ENCODE measurements around the gene FDX2. TPM values are rescaled to one million over a fixed set of nuclear protein-coding genes. Genes with fewer than 3 reads are reported as not detected.
A peak's percentile ranks its signal among the peaks of the same experiment; 100 is the strongest.

The FDX2 gene
- total RNA-seq, 1 experiment from 2014 or later: 18.9 TPM

DNA sequence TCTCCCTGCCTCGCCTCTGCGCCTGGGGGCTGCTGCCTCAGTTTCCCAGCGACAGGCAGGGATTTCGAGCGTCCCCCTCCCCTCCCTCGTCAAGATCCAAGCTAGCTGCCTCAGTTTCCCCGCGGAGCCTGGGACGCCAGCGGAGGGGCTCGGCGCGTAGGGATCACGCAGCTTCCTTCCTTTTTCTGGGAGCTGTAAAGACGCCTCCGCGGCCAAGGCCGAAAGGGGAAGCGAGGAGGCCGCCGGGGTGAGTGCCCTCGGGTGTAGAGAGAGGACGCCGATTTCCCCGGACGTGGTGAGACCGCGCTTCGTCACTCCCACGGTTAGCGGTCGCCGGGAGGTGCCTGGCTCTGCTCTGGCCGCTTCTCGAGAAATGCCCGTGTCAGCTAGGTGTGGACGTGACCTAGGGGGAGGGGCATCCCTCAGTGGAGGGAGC is 45.6 kb downstream of the FDX2 start:
- peaks cover 60% of the 10 kb centered on the region for H3K36me3 Mint-ChIP-seq (ENCODE audit: insufficient read depth, unreplicated experiment)
- CTCF ChIA-PET: interaction anchor here (0.6 to 3.7 kb wide), 9 partner anchors 10 to 585 kb away, joined by 3 to 40 read pairs (median 5); partner anchors contain the start of gene ICAM5
- no peaks in the 10 kb centered on the region for H3K9me3 Mint-ChIP-seq (ENCODE audit: low read depth, unreplicated experiment)
- H3K27ac Mint-ChIP-seq (ENCODE audit: unreplicated experiment): peak overlapping the region; percentile 42
- no peaks in the 10 kb centered on the region for H3K27me3 Mint-ChIP-seq (ENCODE audit: unreplicated experiment)
- TF ChIP-seq, protein P1, sequence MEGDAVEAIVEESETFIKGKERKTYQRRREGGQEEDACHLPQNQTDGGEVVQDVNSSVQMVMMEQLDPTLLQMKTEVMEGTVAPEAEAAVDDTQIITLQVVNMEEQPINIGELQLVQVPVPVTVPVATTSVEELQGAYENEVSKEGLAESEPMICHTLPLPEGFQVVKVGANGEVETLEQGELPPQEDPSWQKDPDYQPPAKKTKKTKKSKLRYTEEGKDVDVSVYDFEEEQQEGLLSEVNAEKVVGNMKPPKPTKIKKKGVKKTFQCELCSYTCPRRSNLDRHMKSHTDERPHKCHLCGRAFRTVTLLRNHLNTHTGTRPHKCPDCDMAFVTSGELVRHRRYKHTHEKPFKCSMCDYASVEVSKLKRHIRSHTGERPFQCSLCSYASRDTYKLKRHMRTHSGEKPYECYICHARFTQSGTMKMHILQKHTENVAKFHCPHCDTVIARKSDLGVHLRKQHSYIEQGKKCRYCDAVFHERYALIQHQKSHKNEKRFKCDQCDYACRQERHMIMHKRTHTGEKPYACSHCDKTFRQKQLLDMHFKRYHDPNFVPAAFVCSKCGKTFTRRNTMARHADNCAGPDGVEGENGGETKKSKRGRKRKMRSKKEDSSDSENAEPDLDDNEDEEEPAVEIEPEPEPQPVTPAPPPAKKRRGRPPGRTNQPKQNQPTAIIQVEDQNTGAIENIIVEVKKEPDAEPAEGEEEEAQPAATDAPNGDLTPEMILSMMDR (IDR thresholded peaks at IDR 0.05; ENCODE audit: unreplicated experiment): no peak
- peaks cover 23% of the 10 kb centered on the region for H3K4me1 Mint-ChIP-seq (ENCODE audit: low read depth, unreplicated experiment)
- no TSS peak for BruUV-seq (replicated peaks)
- H3K4me3 Mint-ChIP-seq (ENCODE audit: low read depth, unreplicated experiment): peak overlapping the region; percentile 71
- no peak for DNase-seq
- intact Hi-C loops (cut with micrococcal nuclease; ENCODE audit: unreplicated experiment): no loop called here

DNA sequence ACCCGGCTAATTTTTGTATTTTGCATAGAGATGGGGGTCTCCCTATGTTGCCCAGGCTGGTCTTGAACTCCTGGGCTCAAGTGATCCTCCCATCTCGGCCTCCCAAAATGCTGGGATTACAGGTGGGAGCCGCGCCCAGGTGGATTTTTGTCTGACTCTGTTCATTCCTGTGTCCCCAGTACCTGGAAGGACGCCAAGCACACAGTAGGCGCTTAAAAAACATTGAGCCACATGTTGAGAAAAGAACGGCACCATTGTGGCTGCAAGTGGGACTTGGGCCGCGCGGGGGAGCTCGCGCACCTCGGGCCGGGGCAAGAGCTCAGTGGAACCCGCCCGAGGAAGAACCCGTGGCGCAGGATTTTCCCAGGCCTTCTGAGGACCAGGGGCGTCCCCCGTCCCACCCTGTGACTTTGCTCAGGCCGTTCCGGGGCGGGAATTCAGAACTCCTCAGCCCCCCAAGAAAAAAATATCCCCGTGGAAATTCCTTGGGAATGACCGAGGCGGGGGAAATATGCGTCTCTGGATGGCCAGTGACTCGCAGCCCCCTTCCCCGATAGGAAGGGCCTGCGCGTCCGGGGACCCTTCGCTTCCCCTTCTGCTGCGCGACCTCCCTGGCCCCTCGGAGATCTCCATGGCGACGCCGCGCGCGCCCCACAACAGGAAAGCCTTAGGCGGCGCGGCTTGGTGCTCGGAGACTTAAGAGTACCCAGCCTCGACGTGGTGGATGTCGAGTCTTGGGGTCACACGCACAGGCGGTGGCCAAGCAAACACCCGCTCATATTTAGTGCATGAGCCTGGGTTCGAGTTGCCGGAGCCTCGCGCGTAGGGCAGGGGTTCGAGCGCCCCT is 46.3 kb downstream of the FDX2 start:
- peak; percentile 90 for DNase-seq
- TF ChIP-seq, protein P1 (IDR thresholded peaks at IDR 0.05; ENCODE audit: unreplicated experiment): peak; percentile 62

DNA sequence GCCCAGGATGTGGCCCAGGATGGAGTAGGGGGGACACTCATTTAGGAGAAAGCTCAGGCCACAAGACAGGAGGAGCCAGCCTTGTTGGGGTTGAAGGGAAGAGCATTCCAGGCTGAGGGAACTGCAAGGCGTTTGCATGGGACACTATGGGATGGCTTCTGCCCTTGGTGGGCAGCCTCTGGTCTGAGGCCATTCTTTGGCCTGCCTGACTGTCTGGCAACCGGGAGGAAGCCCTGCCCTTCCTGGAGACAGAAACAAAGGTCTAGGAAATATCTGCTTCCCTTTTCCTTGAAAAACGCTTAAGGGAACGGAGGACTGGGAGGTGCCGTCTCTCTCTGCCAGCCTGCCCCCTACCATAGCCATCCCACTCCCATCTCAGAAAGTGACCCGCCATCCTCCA is 47.7 kb downstream of the FDX2 start:
- Mint-ChIP-seq H3K27me3 (ENCODE audit: unreplicated experiment) (no peaks in the 10 kb centered on the region), H3K4me1 (ENCODE audit: low read depth, unreplicated experiment) (peaks cover 8% of the 10 kb centered on the region), H3K27ac (ENCODE audit: unreplicated experiment) (no peak overlapping the region), H3K36me3 (ENCODE audit: insufficient read depth, unreplicated experiment) (peaks cover 39% of the 10 kb centered on the region), H3K4me3 (ENCODE audit: low read depth, unreplicated experiment) (no peak overlapping the region), H3K9me3 (ENCODE audit: low read depth, unreplicated experiment) (no peaks in the 10 kb centered on the region)
- TF ChIP-seq, protein P1 (IDR thresholded peaks at IDR 0.05; ENCODE audit: unreplicated experiment): no peak
- CTCF ChIA-PET: interaction anchor here (1.1 to 1.3 kb wide), 2 partner anchors 120 to 123 kb away, joined by 3 read pairs; no protein-coding TSS in a partner anchor
- BruUV-seq (replicated peaks): no TSS peak
- no peak for DNase-seq
- intact Hi-C loops (cut with micrococcal nuclease; ENCODE audit: unreplicated experiment): no loop called here

More for the DNA sequence above, 46.3 kb downstream of the FDX2 start:
- no peaks in the 10 kb centered on the region for H3K9me3 Mint-ChIP-seq (ENCODE audit: low read depth, unreplicated experiment)
- peak overlapping the region; percentile 42 for H3K27ac Mint-ChIP-seq (ENCODE audit: unreplicated experiment)
- peak overlapping the region; percentile 71 for H3K4me3 Mint-ChIP-seq (ENCODE audit: low read depth, unreplicated experiment)
- CTCF ChIA-PET: interaction anchor here (0.6 to 3.7 kb wide), 8 partner anchors 10 to 149 kb away, joined by 3 to 40 read pairs (median 5); partner anchors contain the start of genes ICAM5 and TYK2
- peaks cover 53% of the 10 kb centered on the region for H3K36me3 Mint-ChIP-seq (ENCODE audit: insufficient read depth, unreplicated experiment)
- BruUV-seq (replicated peaks): no TSS peak
- peaks cover 18% of the 10 kb centered on the region for H3K4me1 Mint-ChIP-seq (ENCODE audit: low read depth, unreplicated experiment)
- intact Hi-C loops (cut with micrococcal nuclease; ENCODE audit: unreplicated experiment): loop anchor here (1.0 kb wide), 1 partner anchor 119 kb away; no protein-coding TSS in a partner anchor
- H3K27me3 Mint-ChIP-seq (ENCODE audit: unreplicated experiment): no peaks in the 10 kb centered on the region

DNA sequence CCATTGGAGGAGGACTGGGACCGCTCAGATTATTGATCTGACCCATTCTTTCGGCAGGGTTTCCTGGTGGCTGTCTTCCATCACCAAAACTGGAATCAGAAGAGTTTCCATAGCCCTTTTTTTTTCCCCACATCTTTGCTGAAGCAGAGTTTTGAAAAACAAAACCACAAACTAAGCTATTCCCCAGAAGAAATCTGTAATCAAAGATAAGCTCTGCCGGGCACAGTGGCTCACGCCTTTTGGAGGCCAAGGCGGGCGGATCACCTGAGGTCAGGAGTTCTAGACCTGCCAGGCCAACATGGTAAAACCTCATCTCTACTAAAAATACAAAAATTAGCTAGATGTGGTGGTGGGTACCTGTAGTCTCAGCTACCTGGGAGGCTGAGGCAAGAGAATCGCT is 49.1 kb downstream of the FDX2 start:
- TF ChIP-seq, protein P1 (IDR thresholded peaks at IDR 0.05; ENCODE audit: unreplicated experiment): no peak
- CTCF ChIA-PET: interaction anchor here (1.1 kb wide), 1 partner anchor 122 kb away, joined by 3 read pairs; no protein-coding TSS in a partner anchor
- Mint-ChIP-seq H3K36me3 (ENCODE audit: insufficient read depth, unreplicated experiment) (peaks cover 29% of the 10 kb centered on the region), H3K4me3 (ENCODE audit: low read depth, unreplicated experiment) (no peak overlapping the region), H3K27ac (ENCODE audit: unreplicated experiment) (peak overlapping the region; percentile 33), H3K9me3 (ENCODE audit: low read depth, unreplicated experiment) (no peaks in the 10 kb centered on the region), H3K4me1 (ENCODE audit: low read depth, unreplicated experiment) (peaks cover 8% of the 10 kb centered on the region), H3K27me3 (ENCODE audit: unreplicated experiment) (no peaks in the 10 kb centered on the region)
- intact Hi-C loops (cut with micrococcal nuclease; ENCODE audit: unreplicated experiment): no loop called here
- DNase-seq: no peak
- BruUV-seq (replicated peaks): no TSS peak

Measured in Calu3 (cell line).